Spleen (tissue), 11 donors: Measurements from ENCODE around the gene VSTM2L. TPM values are rescaled to one million over a fixed set of nuclear protein-coding genes. Genes with fewer than 3 reads are reported as not detected.

Experiments used
- DNase-seq: peaks from one replicate; pipeline ENCODE4 v3.0.0-alpha.2; 2020
- H3K27ac ChIP-seq, 8 donors: fragments of 200-600 bp; sonication (generic) in 7 of 8; 1 replicate in 4 of 8; 2 replicates in 4 of 8; pipeline versions ENCODE4 v1.5.0 to v1.8.0; 2016 to 2021; ENCODE audit warnings: inconsistent platforms in 4 of 8, mild to moderate bottlenecking in 4 of 8, moderate library complexity in 1 of 8
- H3K27me3 ChIP-seq, 7 donors: fragments of 200-600 bp; sonication (generic) in 6 of 7; replicated peaks in 1 of 7; 1 replicate in 4 of 7; 2 replicates in 3 of 7; pipeline versions ENCODE4 v1.5.0 to v1.8.0; 2016 to 2021; ENCODE audit warnings: inconsistent platforms in 3 of 7, mild to moderate bottlenecking in 1 of 7
- H3K36me3 ChIP-seq, 6 donors: fragments of 200-600 bp; sonication (generic) in 5 of 6; 1 replicate in 4 of 6; 2 replicates in 2 of 6; pipeline versions ENCODE4 v1.5.0 to v1.8.0; 2016 to 2021; ENCODE audit warnings: inconsistent platforms in 2 of 6
- H3K4me1 ChIP-seq, 6 donors: fragments of 200-600 bp; sonication (generic) in 5 of 6; 1 replicate in 3 of 6; 2 replicates in 3 of 6; pipeline versions ENCODE4 v1.5.0 to v1.8.0; 2016 to 2021; ENCODE audit warnings: inconsistent platforms in 3 of 6
- H3K4me3 ChIP-seq, 8 donors: fragments of 200-600 bp; sonication (generic) in 7 of 8; 1 replicate in 4 of 8; 2 replicates in 4 of 8; pipeline versions ENCODE4 v1.5.0 to v1.8.0; 2016 to 2021; ENCODE audit warnings: inconsistent platforms in 4 of 8, mild to moderate bottlenecking in 4 of 8, moderate library complexity in 2 of 8
- H3K9me3 ChIP-seq, 8 donors: fragments of 200-600 bp; sonication (generic) in 7 of 8; 1 replicate in 4 of 8; 2 replicates in 4 of 8; pipeline versions ENCODE4 v1.5.0 to v1.8.0; 2016 to 2021; ENCODE audit warnings: inconsistent platforms in 4 of 8
- CTCF ChIP-seq, 11 experiments: fragments of 200-600 bp in 7 of 11; fragments of 450-650 bp in 4 of 11; sonication (generic) in 4 of 11; IDR thresholded peaks in 8 of 11; conservative IDR thresholded peaks in 3 of 11; 1 replicate in 7 of 11; 2 replicates in 4 of 11; pipeline versions ENCODE4 v1.4.0 to v1.8.0; 2016 to 2021; ENCODE audit warnings: antibody characterized with exemption in 11 of 11, inconsistent platforms in 4 of 11, mild to moderate bottlenecking in 1 of 11
- POLR2A ChIP-seq, 3 donors: fragments of 450-650 bp; IDR thresholded peaks; one replicate each; pipeline ENCODE4 v1.5.1; 2017; ENCODE audit warnings: antibody characterized with exemption in 3 of 3, mild to moderate bottlenecking in 1 of 3
- POLR2AphosphoS5 ChIP-seq, 3 donors: sonication (generic); formaldehyde crosslinking; IDR thresholded peaks; one replicate each; pipeline ENCODE4 v1.5.1; 2017; ENCODE audit warnings: antibody characterized with exemption in 3 of 3
- WGBS, 5 donors: extraction: QIAGEN DNeasy Blood & Tissue Kit in 3 of 5; methylation state at CpG; one replicate each; pipeline versions ENCODE4 v1.1.5 to v1.1.7; 2013 to 2018; 5-methylcytosine and 5-hydroxymethylcytosine counted together
- intact Hi-C: fragments of 100-400 bp; cut with DNase I; formaldehyde crosslinking; loops from one replicate; pipeline ENCODE4 v1.15.0; 2023; ENCODE audit warnings: low total_unique reads
- polyA plus RNA-seq, 3 donors: library from polyadenylated mRNA; stranded (reverse); fragments of 200-250 nt; gene quantifications; one replicate each; pipeline ENCODE4 v1.2.1, GENCODE V29; 2013
- total RNA-seq, 7 donors: library from RNA; depleted of rRNA in 3 of 7; stranded (reverse); fragments of >200 nt in 3 of 7; fragmentation: NEBNext Ultra II Directional in 4 of 7; extraction: Animal tissue kit (Norgen Biotek cat#: 25700) in 4 of 7; gene quantifications; one replicate each; pipeline versions ENCODE4 v1.1.0 to v1.2.1, GENCODE V29; 2016 to 2021
- donor health status: healthy with polysubstance abuse.
- donor health status: DM: no; HTN: no; CAD: no; lungs with moderate emphysema.
- donor health status: DM: no; HTN: no; CAD: no.
- donor health status: Bipolar disorder and iron deficiency.
- donor health status: healthy.
- donor health status: DM: no; HTN: no; CAD: no.
- donor health status: DM: yes; HTN: yes; CAD: no.

The VSTM2L gene
- total and polyA plus RNA-seq, 10 donors = 1.7 to 88.7 (median 24.6) TPM

GRCh38 chr20:37932919-37933318 lies 30.0 kb downstream of the VSTM2L start:
- TF ChIP-seq POLR2AphosphoS5 (IDR thresholded peaks at IDR 0.05) = no peak
- no peak for TF ChIP-seq CTCF (IDR thresholded peaks at IDR 0.05 in 8 of 11, conservative IDR thresholded peaks at IDR 0.05 in 3 of 11)
- no peak for TF ChIP-seq POLR2A (IDR thresholded peaks at IDR 0.05)
- no peak overlapping the region for H3K4me3 ChIP-seq
- intact Hi-C loops = no loop called here

GRCh38 chr20:37933786-37934633 lies 31.1 kb downstream of the VSTM2L start:
- no peak for TF ChIP-seq POLR2AphosphoS5 (IDR thresholded peaks at IDR 0.05)
- TF ChIP-seq POLR2A (IDR thresholded peaks at IDR 0.05) = no peak
- no peak for TF ChIP-seq CTCF (IDR thresholded peaks at IDR 0.05 in 8 of 11, conservative IDR thresholded peaks at IDR 0.05 in 3 of 11)

More at GRCh38 chr20:37932919-37933318, 30.0 kb downstream of the VSTM2L start:
- Histone ChIP-seq H3K4me1 (peaks cover 0 to 19% (median 9%) of the 10 kb centered on the region in 6 donors), H3K36me3 (no peaks in the 10 kb centered on the region), H3K27ac (no peak overlapping the region), H3K27me3 (peaks cover 0 to 4% (median 0%) of the 10 kb centered on the region in 7 donors), H3K9me3 (no peaks in the 10 kb centered on the region)
- no peak for DNase-seq
- WGBS, 5 donors = 50 to 80% (median 62%) methylated on average over 2 to 4 of the region's 4 CpGs

DNA sequence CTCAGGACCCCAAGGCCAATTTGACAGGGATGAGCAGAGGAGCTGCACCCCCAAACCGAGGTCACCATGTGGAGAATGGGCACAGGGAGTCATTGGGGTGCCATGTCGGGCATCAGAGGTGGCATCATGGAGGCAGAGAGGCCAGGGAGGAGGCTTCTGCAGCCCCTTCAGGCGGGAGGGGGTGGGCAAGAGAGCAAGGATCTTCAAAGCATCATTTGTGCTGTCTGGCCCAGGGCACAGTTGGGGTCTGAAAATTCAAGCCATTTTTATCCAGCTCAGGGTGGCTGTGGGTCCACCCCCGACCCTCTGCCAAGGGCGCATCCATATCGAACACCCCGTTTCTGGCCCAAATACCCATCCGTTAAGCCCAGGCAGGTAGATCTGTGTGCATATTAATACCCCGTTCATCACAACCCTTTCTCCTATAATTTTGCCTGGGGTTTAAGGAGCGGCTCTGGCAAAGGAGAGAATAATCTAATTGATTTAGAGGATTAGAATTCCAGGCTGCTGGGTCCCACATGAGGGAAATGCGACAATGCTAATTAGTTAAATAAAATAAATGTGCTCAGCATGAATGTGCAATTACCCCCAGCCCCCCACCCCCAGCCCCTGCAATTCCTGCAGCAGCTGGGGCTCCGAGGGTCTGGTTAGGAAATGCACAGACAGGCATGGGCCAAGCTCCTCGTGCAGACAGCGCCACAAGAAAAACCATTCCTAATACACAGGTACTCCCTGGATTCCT lies 31.9 kb downstream of the VSTM2L start:
- peaks cover 0 to 20% (median 12%) of the 10 kb centered on the region in 6 donors for H3K4me1 ChIP-seq
- intact Hi-C loops = no loop called here
- H3K9me3 ChIP-seq = no peaks in the 10 kb centered on the region
- WGBS, 5 donors = 77 to 88% (median 85%) methylated on average over 14 of the region's 14 CpGs
- no peak overlapping the region for H3K4me3 ChIP-seq
- H3K27ac ChIP-seq = no peak overlapping the region
- TF ChIP-seq CTCF (IDR thresholded peaks at IDR 0.05 in 8 of 11, conservative IDR thresholded peaks at IDR 0.05 in 3 of 11) = no peak
- TF ChIP-seq POLR2A (IDR thresholded peaks at IDR 0.05) = no peak
- no peak for TF ChIP-seq POLR2AphosphoS5 (IDR thresholded peaks at IDR 0.05)
- H3K36me3 ChIP-seq = no peaks in the 10 kb centered on the region
- DNase-seq = peak; percentile 54
- H3K27me3 ChIP-seq = no peaks in the 10 kb centered on the region

More at GRCh38 chr20:37933786-37934633, 31.1 kb downstream of the VSTM2L start:
- Histone ChIP-seq H3K27ac (no peak overlapping the region), H3K36me3 (no peaks in the 10 kb centered on the region), H3K27me3 (no peaks in the 10 kb centered on the region), H3K9me3 (no peaks in the 10 kb centered on the region), H3K4me3 (no peak overlapping the region), H3K4me1 (peaks cover 0 to 20% (median 9%) of the 10 kb centered on the region in 6 donors)
- 84 to 89% (median 85%) methylated on average over 14 to 15 of the region's 15 CpGs for WGBS, 5 donors
- intact Hi-C loops = no loop called here
- DNase-seq = peak; percentile 60

DNA sequence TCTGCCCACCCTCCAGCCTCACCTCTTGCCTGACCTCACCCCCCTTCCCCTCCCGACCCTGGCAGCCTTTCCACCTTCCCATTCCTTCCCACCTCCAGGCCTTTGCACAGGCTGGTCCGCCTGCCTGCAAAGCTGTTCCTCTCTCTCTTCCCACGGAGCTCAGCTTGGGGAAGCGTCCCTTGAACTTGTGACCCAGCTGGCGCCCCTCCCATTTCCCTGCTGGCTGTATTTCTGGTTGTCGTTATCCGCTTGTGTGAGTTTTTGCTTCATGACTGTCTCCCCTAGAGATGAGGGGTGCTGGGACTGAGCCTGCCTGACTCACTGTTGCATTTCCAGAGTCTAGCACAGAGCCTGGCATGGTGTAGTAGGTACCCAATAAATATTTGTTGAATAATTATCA lies 32.5 kb downstream of the VSTM2L start:
- TF ChIP-seq POLR2AphosphoS5 (IDR thresholded peaks at IDR 0.05) (peak in 2 of 3 donors; percentile 63 to 66), POLR2A (IDR thresholded peaks at IDR 0.05) (no peak)
- H3K9me3 ChIP-seq = no peaks in the 10 kb centered on the region
- H3K27me3 ChIP-seq = no peaks in the 10 kb centered on the region
- WGBS, 5 donors = 41 to 69% (median 43%) methylated on average over 7 of the region's 7 CpGs
- no peaks in the 10 kb centered on the region for H3K36me3 ChIP-seq
- H3K4me3 ChIP-seq = no peak overlapping the region
- DNase-seq = peak; percentile 84
- H3K27ac ChIP-seq = no peak overlapping the region
- intact Hi-C loops = no loop called here
- peaks cover 0 to 23% (median 13%) of the 10 kb centered on the region in 6 donors for H3K4me1 ChIP-seq
